ENCODE data around the gene MED8. TPM values are rescaled to one million over a fixed set of nuclear protein-coding genes. Genes with fewer than 3 reads are reported as not detected.

Gene MED8
- total RNA-seq, 1 experiment from 2014 or later, result 36.0 TPM

DNA sequence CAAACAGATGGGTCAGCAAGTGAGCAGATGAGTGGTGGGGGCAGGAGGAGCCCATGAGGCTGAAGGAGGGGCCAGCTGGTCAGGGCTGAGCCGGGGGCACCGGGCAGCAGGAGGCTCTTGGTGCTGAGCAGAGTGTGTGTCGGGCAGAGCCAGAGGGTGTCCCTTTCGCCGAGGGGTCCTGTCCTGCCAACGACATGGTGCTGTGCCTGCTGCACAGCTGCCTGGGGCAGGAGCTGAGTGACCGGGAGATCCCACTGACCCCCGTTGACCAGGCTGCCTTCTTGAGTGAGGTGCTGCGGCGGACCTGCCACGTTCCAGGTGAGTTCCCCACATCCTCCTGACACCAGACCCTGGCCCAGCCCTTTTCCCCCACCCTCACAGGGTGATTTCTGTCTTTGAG is 36.6 kb upstream of the MED8 start:
- H3K9ac ChIP-seq (ENCODE audit: low read length), result no peak overlapping the region
- no peaks in the 10 kb centered on the region for H4K20me1 ChIP-seq (ENCODE audit: insufficient read depth)
- CTCF ChIA-PET, result no interaction called here
- RAD21 ChIA-PET (ENCODE audit: low non-redundant PET in 1 of 2, low total read pairs in 2 of 2, uncharacterized antibody in 2 of 2, unreplicated experiment in 2 of 2), result no interaction called here
- ATAC-seq, result no peak
- intact Hi-C loops (cut with micrococcal nuclease), result no loop called here
- TF ChIP-seq ZNF274 (IDR thresholded peaks at IDR 0.05; ENCODE audit: low read depth, low read length) (no peak), TCF7L2 (IDR thresholded peaks at IDR 0.05; ENCODE audit: borderline replicate concordance, extremely low read depth, insufficient read depth, insufficient read length) (no peak), SIN3A (IDR thresholded peaks at IDR 0.05; ENCODE audit: low read depth) (no peak), POLR2AphosphoS5 (IDR thresholded peaks at IDR 0.05; ENCODE audit: low read depth, low read length) (no peak), JUND (IDR thresholded peaks at IDR 0.05) (no peak), EZH2phosphoT487 (IDR thresholded peaks at IDR 0.05; ENCODE audit: borderline replicate concordance) (no peak), ELF1 (IDR thresholded peaks at IDR 0.05; ENCODE audit: borderline replicate concordance, low read depth) (no peak), EGR1 (IDR thresholded peaks at IDR 0.05; ENCODE audit: low read depth) (no peak)
- TF ChIP-seq, protein P1, sequence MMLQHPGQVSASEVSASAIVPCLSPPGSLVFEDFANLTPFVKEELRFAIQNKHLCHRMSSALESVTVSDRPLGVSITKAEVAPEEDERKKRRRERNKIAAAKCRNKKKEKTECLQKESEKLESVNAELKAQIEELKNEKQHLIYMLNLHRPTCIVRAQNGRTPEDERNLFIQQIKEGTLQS (IDR thresholded peaks at IDR 0.05), result no peak
- TF ChIP-seq, protein P2, sequence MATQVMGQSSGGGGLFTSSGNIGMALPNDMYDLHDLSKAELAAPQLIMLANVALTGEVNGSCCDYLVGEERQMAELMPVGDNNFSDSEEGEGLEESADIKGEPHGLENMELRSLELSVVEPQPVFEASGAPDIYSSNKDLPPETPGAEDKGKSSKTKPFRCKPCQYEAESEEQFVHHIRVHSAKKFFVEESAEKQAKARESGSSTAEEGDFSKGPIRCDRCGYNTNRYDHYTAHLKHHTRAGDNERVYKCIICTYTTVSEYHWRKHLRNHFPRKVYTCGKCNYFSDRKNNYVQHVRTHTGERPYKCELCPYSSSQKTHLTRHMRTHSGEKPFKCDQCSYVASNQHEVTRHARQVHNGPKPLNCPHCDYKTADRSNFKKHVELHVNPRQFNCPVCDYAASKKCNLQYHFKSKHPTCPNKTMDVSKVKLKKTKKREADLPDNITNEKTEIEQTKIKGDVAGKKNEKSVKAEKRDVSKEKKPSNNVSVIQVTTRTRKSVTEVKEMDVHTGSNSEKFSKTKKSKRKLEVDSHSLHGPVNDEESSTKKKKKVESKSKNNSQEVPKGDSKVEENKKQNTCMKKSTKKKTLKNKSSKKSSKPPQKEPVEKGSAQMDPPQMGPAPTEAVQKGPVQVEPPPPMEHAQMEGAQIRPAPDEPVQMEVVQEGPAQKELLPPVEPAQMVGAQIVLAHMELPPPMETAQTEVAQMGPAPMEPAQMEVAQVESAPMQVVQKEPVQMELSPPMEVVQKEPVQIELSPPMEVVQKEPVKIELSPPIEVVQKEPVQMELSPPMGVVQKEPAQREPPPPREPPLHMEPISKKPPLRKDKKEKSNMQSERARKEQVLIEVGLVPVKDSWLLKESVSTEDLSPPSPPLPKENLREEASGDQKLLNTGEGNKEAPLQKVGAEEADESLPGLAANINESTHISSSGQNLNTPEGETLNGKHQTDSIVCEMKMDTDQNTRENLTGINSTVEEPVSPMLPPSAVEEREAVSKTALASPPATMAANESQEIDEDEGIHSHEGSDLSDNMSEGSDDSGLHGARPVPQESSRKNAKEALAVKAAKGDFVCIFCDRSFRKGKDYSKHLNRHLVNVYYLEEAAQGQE (IDR thresholded peaks at IDR 0.05; ENCODE audit: low read depth), result no peak
- peaks cover 13 to 35% of the 10 kb centered on the region in 2 experiments; a peak in 3 of 4 replicates for H3K36me3 ChIP-seq (ENCODE audit: control insufficient read depth in 1 of 2, insufficient read depth in 2 of 2, low read length in 2 of 2)
- no peak overlapping the region for H3K4me3 ChIP-seq (replicated peaks in 1 of 2; ENCODE audit: low read depth in 1 of 2, low read length in 2 of 2)
- no TSS peak for BruUV-seq (replicated peaks)
- no peaks in the 10 kb centered on the region for H3K9me3 ChIP-seq (ENCODE audit: control insufficient read depth in 1 of 2, insufficient read depth in 1 of 2, low read depth in 1 of 2, low read length in 2 of 2)
- peaks cover 8 to 38% of the 10 kb centered on the region in 2 experiments for H3K4me1 ChIP-seq (ENCODE audit: control insufficient read depth in 1 of 2, insufficient read depth in 2 of 2, low read length in 2 of 2)
- H3K79me2 ChIP-seq (ENCODE audit: insufficient read depth, low read length), result no peaks in the 10 kb centered on the region
- no peaks in the 10 kb centered on the region for H3K9me2 ChIP-seq (ENCODE audit: insufficient read depth)
- H3K4me2 ChIP-seq (ENCODE audit: low read length), result no peak overlapping the region
- POLR2A ChIA-PET, result no interaction called here
- no peak overlapping the region for H3K27ac ChIP-seq (ENCODE audit: low read depth, low read length)
- no peak for DNase-seq (ENCODE audit: low read depth, low spot score)
- no peak overlapping the region for H2AFZ ChIP-seq (ENCODE audit: low read depth, low read length, poor library complexity, severe bottlenecking)
- H3K27me3 ChIP-seq (ENCODE audit: insufficient read depth, low read length), result no peaks in the 10 kb centered on the region

Measured in HCT116 (cell line).